Mesenchymal stem cell (in vitro differentiated cells and primary cell): ENCODE measurements around the gene FBXL19.
A peak's percentile ranks its signal among the peaks of the same experiment; 100 is the strongest.

Source experiments
- DNase-seq: peaks from one replicate; pipeline ENCODE4 v3.0.0-alpha.2; 2013
- H2AFZ ChIP-seq: one replicate; pipeline ENCODE4 v1.6.1; 2013; ENCODE audit warnings: low read depth, mild to moderate bottlenecking, control low read depth, inconsistent platforms, low read length, moderate library complexity
- H2AK5ac ChIP-seq: 2 replicates; pipeline ENCODE4 v1.6.1; 2013; ENCODE audit warnings: low read length, moderate library complexity, mild to moderate bottlenecking, inconsistent platforms; ENCODE audit not compliant: severe bottlenecking
- H2BK120ac ChIP-seq: one replicate; pipeline ENCODE4 v1.6.1; 2013; ENCODE audit warnings: low read depth, mild to moderate bottlenecking, inconsistent platforms, low read length, moderate library complexity
- H2BK12ac ChIP-seq, 2 experiments: one replicate each; pipeline ENCODE4 v1.6.1; 2013; ENCODE audit warnings: inconsistent platforms in 2 of 2, low read length in 2 of 2, mild to moderate bottlenecking in 2 of 2, moderate library complexity in 2 of 2, control low read depth in 1 of 2
- H2BK15ac ChIP-seq: one replicate; pipeline ENCODE4 v1.6.1; 2013; ENCODE audit warnings: mild to moderate bottlenecking, low read depth, inconsistent platforms; ENCODE audit not compliant: poor library complexity, severe bottlenecking
- H2BK5ac ChIP-seq: 2 replicates; pipeline ENCODE4 v1.6.1; 2013; ENCODE audit warnings: low read depth, mild to moderate bottlenecking, low read length, control low read depth, inconsistent platforms; ENCODE audit not compliant: poor library complexity, severe bottlenecking
- H3K14ac ChIP-seq, 2 experiments: one replicate each; pipeline ENCODE4 v1.6.1; 2013; ENCODE audit warnings: inconsistent platforms in 2 of 2, low read length in 2 of 2, control low read depth in 1 of 2, mild to moderate bottlenecking in 1 of 2, moderate library complexity in 1 of 2
- H3K18ac ChIP-seq, 2 experiments: one replicate each; pipeline ENCODE4 v1.6.1; 2013; ENCODE audit warnings: inconsistent platforms in 2 of 2, low read length in 2 of 2, control low read depth in 1 of 2, low read depth in 1 of 2, mild to moderate bottlenecking in 1 of 2
- H3K23ac ChIP-seq, 2 experiments: one replicate each; pipeline ENCODE4 v1.6.1; 2013; ENCODE audit warnings: inconsistent platforms in 2 of 2, low read length in 2 of 2, mild to moderate bottlenecking in 2 of 2, moderate library complexity in 2 of 2, control low read depth in 1 of 2
- H3K27ac ChIP-seq: 2 replicates; pipeline ENCODE4 v1.5.1; 2013; ENCODE audit warnings: mild to moderate bottlenecking, moderate library complexity, low read length, control low read depth, inconsistent platforms; ENCODE audit not compliant: poor library complexity, severe bottlenecking
- H3K27me3 ChIP-seq, 2 experiments: 2 replicates each; pipeline versions ENCODE4 v1.6.1 to v1.7.0; 2013; ENCODE audit warnings: low read length in 2 of 2, mild to moderate bottlenecking in 2 of 2, moderate library complexity in 2 of 2, control low read depth in 1 of 2, inconsistent platforms in 1 of 2; ENCODE audit not compliant: control insufficient read depth in 1 of 2, insufficient read depth in 1 of 2
- H3K36me3 ChIP-seq, 2 experiments: 2 replicates each; pipeline versions ENCODE4 v1.6.1 to v1.7.0; 2013; ENCODE audit warnings: low read length in 2 of 2, control low read depth in 1 of 2, inconsistent platforms in 1 of 2, low read depth in 1 of 2, mild to moderate bottlenecking in 1 of 2; ENCODE audit not compliant: insufficient read depth in 2 of 2, control insufficient read depth in 1 of 2
- H3K4ac ChIP-seq, 2 experiments: one replicate each; pipeline ENCODE4 v1.6.1; 2013; ENCODE audit warnings: inconsistent platforms in 2 of 2, low read length in 2 of 2, mild to moderate bottlenecking in 2 of 2, moderate library complexity in 2 of 2, control low read depth in 1 of 2, low read depth in 1 of 2
- H3K4me1 ChIP-seq: 2 replicates; pipeline ENCODE4 v1.6.1; 2013; ENCODE audit warnings: low read depth, low read length, control low read depth; ENCODE audit not compliant: control insufficient read depth, insufficient read depth
- H3K4me2 ChIP-seq: 2 replicates; pipeline ENCODE4 v1.6.1; 2013; ENCODE audit warnings: low read length, mild to moderate bottlenecking, inconsistent platforms; ENCODE audit not compliant: poor library complexity, severe bottlenecking
- H3K4me3 ChIP-seq, 2 experiments: 2 replicates each; pipeline versions ENCODE4 v1.5.1 to v1.7.0; 2013; ENCODE audit warnings: low read length in 2 of 2, mild to moderate bottlenecking in 2 of 2, control low read depth in 1 of 2, low read depth in 1 of 2; ENCODE audit not compliant: insufficient read depth in 1 of 2
- H3K79me1 ChIP-seq: replicated peaks from 2 replicates; pipeline ENCODE4 v1.6.1; 2013; ENCODE audit warnings: mild to moderate bottlenecking, control low read depth, low read length, inconsistent platforms; ENCODE audit not compliant: poor library complexity, severe bottlenecking
- H3K9ac ChIP-seq: 2 replicates; pipeline ENCODE4 v1.7.0; 2013; ENCODE audit warnings: mild to moderate bottlenecking, low read length, moderate library complexity
- H3K9me3 ChIP-seq: 2 replicates; pipeline ENCODE4 v1.7.0; 2013; ENCODE audit warnings: mild to moderate bottlenecking, low read length; ENCODE audit not compliant: control insufficient read depth
- H4K8ac ChIP-seq: one replicate; pipeline ENCODE4 v1.6.1; 2013; ENCODE audit warnings: inconsistent platforms, mild to moderate bottlenecking, low read length, moderate library complexity
- H4K91ac ChIP-seq: one replicate; pipeline ENCODE4 v1.6.1; 2013; ENCODE audit warnings: mild to moderate bottlenecking, low read length, inconsistent platforms
- WGBS: methylation state at CpG from one replicate; pipeline ENCODE4 v1.1.7; 2013; ENCODE audit warnings: mixed read lengths; 5-methylcytosine and 5-hydroxymethylcytosine counted together

The FBXL19 gene

DNA sequence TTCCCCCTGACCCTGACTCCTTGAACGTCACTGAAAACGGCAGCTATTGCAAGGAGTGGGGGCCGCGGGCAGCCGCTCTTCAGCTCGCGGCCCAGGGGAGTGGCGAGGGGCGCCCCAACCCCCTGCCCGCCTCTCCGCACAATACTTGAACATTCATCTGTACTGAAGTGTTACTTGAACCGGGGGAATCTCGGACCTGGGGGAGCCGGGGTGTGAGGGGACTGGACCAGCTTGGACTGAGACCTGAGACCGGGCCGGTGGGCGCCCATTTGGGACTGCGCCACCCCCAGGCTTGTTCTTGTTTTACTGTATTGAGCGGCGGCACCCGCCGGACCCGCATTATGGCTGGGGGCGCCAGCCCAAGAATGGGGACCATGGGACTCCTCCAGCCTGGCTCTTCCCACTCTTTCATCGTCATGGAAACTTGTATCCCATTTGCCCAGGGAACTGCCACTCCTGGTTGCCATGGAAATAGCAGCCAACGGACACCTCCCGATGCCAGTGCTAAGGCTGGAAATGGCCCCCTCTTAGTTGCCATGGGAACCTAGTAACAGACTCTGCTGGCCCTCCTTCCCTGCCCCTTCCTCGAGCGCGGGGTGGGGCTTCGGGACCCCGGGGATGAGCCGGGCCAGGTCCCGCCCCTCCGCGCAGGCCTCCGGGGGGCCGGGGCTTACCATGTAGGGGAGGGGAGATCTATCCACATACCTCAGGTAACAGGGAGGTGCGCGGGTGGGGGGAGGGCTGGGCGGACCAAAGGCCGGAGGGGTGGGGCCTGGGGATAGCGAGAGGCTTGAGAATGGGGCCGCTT is 24.7 kb downstream of the FBXL19 start:
- WGBS = 19% methylated on average over 42 of the region's 44 CpGs
- no peak overlapping the region for H3K23ac ChIP-seq

DNA sequence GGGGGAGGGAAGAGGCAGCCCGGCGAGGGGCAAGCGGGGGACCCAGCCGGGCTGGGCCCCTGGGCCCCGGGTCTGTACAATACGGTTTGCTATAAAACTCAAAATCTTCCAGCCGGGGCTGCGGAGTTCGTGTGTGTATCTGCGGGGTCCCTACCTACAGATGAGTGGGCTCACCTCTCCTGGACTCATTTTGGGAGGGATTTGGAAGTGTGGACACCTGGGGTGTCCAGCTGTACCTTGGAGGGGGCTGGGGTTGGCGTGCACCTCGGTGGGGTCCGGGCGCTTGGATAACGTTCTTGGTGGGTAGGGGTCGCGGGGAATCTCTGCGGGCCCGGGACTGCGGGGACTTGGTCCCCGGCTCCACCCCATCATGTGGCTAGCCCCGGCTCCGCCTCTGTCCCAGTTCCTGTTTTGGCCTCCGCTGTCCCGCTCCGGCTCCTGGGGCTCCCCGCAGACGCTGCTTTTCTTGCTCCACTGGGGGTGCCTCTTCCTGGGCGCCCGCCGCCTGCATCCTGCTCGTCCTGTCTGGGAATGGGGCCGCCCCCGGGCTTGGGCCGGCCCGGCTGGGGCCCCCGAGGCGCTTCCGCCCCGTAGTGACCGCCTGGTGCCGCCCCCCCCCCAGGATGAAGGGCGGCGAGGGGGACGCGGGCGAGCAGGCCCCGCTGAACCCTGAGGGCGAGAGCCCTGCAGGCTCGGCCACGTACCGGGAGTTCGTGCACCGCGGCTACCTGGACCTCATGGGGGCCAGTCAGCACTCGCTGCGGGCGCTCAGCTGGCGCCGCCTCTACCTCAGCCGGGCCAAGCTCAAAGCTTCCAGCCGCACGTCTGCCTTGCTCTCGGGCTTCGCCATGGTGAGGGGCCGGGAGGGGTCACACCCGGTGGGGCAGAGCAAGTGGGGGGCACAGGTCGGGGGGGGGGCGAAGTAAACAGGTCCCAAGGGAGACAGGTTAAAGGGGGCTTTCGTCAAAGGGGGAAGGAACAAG is 25.6 kb downstream of the FBXL19 start, which contains the start of gene ORAI3:
TSS of gene ORAI3 (plus strand) at position 402 of the 983 bp plus-strand sequence. CDS start at position 624, 222 bp downstream.
- Histone ChIP-seq H3K23ac (peak within 1 kb of the TSS in 1 of 2 experiments; percentile 53), H3K4me1 (peaks cover 31% of the 10 kb centered on the region), H3K4me2 (peak within 1 kb of the TSS; percentile 74), H2BK120ac (peak within 1 kb of the TSS; percentile 98), H3K4ac (peak within 1 kb of the TSS; percentile 71 to 99), H3K79me1 (peaks cover 18% of the 10 kb centered on the region), H2BK12ac (peak within 1 kb of the TSS; percentile 46 to 61), H3K9me3 (no peaks in the 10 kb centered on the region), H2BK5ac (peak within 1 kb of the TSS; percentile 76), H3K36me3 (peaks cover 33 to 36% of the 10 kb centered on the region in 2 experiments), H3K27me3 (no peaks in the 10 kb centered on the region), H3K4me3 (peak within 1 kb of the TSS; percentile 82 to 99), H4K91ac (peak within 1 kb of the TSS; percentile 97), H4K8ac (peak within 1 kb of the TSS; percentile 97), H2AK5ac (peak within 1 kb of the TSS; percentile 91), H3K9ac (peak within 1 kb of the TSS; percentile 98), H2AFZ (peak within 1 kb of the TSS; percentile 55), H3K14ac (peak within 1 kb of the TSS; percentile 65 to 96), H3K18ac (peak within 1 kb of the TSS; percentile 86 to 91), H3K27ac (peak within 1 kb of the TSS; percentile 92), H2BK15ac (peak within 1 kb of the TSS; percentile 88)
- WGBS = under 1% methylated on average over 59 of the region's 70 CpGs
- DNase-seq = peak; percentile 82

More for the DNA sequence above, 24.7 kb downstream of the FBXL19 start:
- no peak overlapping the region for H2AK5ac ChIP-seq
- no peaks in the 10 kb centered on the region for H3K27me3 ChIP-seq
- peak; percentile 100 for DNase-seq
- peak overlapping the region in 1 of 2 experiments; percentile 99 for H3K4ac ChIP-seq
- H2AFZ ChIP-seq = no peak overlapping the region
- no peak overlapping the region for H3K14ac ChIP-seq
- peak overlapping the region; percentile 98 for H3K9ac ChIP-seq
- H2BK120ac ChIP-seq = peak overlapping the region; percentile 95
- peak overlapping the region; percentile 52 for H2BK15ac ChIP-seq
- H2BK12ac ChIP-seq = peak overlapping the region in 1 of 2 experiments; percentile 54
- H3K9me3 ChIP-seq = no peaks in the 10 kb centered on the region
- H3K18ac ChIP-seq = peak overlapping the region in 1 of 2 experiments; percentile 86
- peaks cover 34 to 37% of the 10 kb centered on the region in 2 experiments for H3K36me3 ChIP-seq
- peaks cover 22% of the 10 kb centered on the region for H3K4me1 ChIP-seq
- H3K27ac ChIP-seq = no peak overlapping the region
- peak overlapping the region; percentile 82 to 99 for H3K4me3 ChIP-seq
- peak overlapping the region; percentile 66 for H4K91ac ChIP-seq
- peak overlapping the region; percentile 74 for H3K4me2 ChIP-seq
- H3K79me1 ChIP-seq = peaks cover 24% of the 10 kb centered on the region
- H2BK5ac ChIP-seq = no peak overlapping the region
- peak overlapping the region; percentile 19 for H4K8ac ChIP-seq

DNA sequence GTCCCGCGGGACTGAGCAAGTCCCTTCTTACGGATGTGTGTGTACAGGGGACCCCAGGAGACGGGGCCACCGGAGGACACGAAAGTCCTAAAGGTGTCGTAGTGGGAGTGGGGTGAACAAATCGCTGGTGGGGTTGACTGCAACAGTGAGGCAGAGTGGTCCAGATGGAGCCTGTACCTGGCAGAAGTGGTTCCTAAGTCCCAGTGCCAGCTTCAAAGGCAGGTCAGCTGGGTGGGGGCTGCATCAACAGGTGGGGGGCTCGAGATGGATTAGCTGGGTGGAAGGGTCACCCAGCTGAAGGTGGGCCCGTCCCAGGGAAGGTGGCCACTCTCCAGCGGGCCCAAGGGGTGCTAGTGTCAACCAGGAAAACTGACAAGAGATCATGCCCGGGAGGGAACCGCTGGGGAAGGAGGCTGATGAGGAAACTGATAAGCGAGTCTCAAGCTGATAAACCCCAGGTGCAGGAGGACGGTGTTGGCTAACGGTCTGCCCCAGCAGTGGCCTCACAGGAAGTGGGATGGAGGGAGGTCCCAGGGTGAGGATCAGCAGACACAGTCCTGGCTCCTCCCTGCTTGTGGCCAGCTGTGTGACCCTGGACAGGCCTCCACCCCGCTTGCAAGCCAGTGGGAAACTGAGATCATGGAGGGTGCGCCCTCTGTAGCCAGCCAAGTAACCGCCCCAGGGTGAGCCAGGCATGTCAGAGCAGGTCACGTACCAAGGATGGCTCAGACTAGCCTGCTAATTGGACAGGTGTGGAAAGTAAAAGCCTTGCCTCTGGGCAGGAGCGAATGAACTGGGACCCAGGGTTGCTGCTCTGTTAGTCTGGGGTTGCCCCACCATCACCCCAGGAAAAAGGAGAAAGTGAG is 26.5 kb downstream of the FBXL19 start:
- Histone ChIP-seq H3K4me3 (peak overlapping the region; percentile 82 to 99), H2AFZ (no peak overlapping the region), H3K27ac (peak overlapping the region; percentile 43), H3K9ac (peak overlapping the region; percentile 98), H2BK5ac (no peak overlapping the region), H2BK120ac (peak overlapping the region; percentile 98), H4K91ac (peak overlapping the region; percentile 97), H3K14ac (peak overlapping the region in 1 of 2 experiments; percentile 90), H2BK15ac (peak overlapping the region; percentile 88), H3K27me3 (no peaks in the 10 kb centered on the region), H3K79me1 (peaks cover 16% of the 10 kb centered on the region), H3K4ac (peak overlapping the region; percentile 69 to 98), H3K4me1 (peaks cover 31% of the 10 kb centered on the region), H3K23ac (no peak overlapping the region), H2BK12ac (peak overlapping the region; percentile 46 to 83), H3K18ac (peak overlapping the region; percentile 86 to 91), H4K8ac (peak overlapping the region; percentile 58), H3K36me3 (peaks cover 24 to 31% of the 10 kb centered on the region in 2 experiments), H2AK5ac (peak overlapping the region; percentile 29), H3K4me2 (peak overlapping the region; percentile 74), H3K9me3 (no peaks in the 10 kb centered on the region)
- peak; percentile 92 for DNase-seq
- WGBS = 6% methylated on average over 21 of the region's 21 CpGs
